ENCODE results near the gene COL25A1. TPM values are rescaled to one million over a fixed set of nuclear protein-coding genes. Genes with fewer than 3 reads are reported as not detected.

Gene COL25A1
- total and polyA plus RNA-seq, 2 donors (not counting 3 experiments of a cell fraction or from before 2014, with no cell fraction given): 0.21 to 3.5 TPM

DNA sequence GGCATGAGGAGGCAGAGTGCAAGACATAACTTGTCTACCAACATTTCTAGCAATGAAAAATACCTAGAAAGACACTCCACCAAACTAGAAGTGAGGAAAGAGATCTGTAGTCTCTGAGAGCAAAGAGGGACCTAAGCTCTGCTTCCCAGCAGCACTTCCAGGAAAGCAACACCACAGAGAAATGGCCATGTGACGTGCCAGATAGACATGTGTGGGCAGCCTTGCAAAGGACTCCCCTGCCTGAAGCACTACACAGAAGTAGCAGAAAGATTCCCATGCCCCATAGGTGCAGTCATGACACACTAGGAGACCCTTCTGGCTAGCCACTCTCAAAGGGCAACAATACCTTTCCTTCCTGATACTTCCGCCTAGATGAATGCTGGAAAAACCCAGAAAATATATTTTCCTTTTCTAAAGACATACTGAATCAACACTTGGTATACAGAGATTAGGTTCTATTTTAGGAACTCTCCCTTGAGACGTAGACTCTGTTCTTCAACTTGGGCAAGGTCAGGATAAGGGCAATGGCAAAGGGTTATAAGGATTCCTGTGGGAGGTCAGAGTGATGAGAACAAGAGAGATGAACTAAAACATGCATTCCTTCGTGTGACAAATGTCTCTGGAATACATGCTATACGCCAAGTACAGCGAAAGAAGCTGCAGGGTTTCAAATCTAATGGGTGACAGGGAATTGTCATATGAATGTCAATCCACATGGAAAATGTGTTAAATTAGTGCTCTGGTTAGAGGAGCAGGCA is 352.1 kb downstream of the COL25A1 start:
- no peaks in the 10 kb centered on the region for H3K9me1 ChIP-seq (replicated peaks; ENCODE audit: control insufficient read depth, extremely low read depth, insufficient read depth, low read length)
- no peaks in the 10 kb centered on the region for H3K27me3 ChIP-seq (ENCODE audit: control insufficient read depth in 2 of 2, insufficient read depth in 2 of 2, low read length in 2 of 2)
- H3K79me2 ChIP-seq (ENCODE audit: control insufficient read depth, insufficient read depth, low read length): no peaks in the 10 kb centered on the region
- H4K20me1 ChIP-seq (replicated peaks; ENCODE audit: control insufficient read depth, extremely low read depth, insufficient read depth, low read length): no peaks in the 10 kb centered on the region
- TF ChIP-seq, protein P1, sequence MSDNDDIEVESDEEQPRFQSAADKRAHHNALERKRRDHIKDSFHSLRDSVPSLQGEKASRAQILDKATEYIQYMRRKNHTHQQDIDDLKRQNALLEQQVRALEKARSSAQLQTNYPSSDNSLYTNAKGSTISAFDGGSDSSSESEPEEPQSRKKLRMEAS (IDR thresholded peaks at IDR 0.05; ENCODE audit: insufficient read depth, insufficient read length): no peak
- no peak for TF ChIP-seq GATA2 (IDR thresholded peaks at IDR 0.05; ENCODE audit: insufficient read depth, insufficient read length, low read depth, low read length)
- TF ChIP-seq, protein P2, sequence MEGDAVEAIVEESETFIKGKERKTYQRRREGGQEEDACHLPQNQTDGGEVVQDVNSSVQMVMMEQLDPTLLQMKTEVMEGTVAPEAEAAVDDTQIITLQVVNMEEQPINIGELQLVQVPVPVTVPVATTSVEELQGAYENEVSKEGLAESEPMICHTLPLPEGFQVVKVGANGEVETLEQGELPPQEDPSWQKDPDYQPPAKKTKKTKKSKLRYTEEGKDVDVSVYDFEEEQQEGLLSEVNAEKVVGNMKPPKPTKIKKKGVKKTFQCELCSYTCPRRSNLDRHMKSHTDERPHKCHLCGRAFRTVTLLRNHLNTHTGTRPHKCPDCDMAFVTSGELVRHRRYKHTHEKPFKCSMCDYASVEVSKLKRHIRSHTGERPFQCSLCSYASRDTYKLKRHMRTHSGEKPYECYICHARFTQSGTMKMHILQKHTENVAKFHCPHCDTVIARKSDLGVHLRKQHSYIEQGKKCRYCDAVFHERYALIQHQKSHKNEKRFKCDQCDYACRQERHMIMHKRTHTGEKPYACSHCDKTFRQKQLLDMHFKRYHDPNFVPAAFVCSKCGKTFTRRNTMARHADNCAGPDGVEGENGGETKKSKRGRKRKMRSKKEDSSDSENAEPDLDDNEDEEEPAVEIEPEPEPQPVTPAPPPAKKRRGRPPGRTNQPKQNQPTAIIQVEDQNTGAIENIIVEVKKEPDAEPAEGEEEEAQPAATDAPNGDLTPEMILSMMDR (IDR thresholded peaks at IDR 0.05; ENCODE audit: extremely low read depth in 1 of 2, insufficient read depth in 1 of 2, low read depth in 1 of 2, low read length in 2 of 2): no peak
- TF ChIP-seq JUN (IDR thresholded peaks at IDR 0.05; ENCODE audit: borderline replicate concordance, insufficient read depth, insufficient read length, low read depth): no peak
- TF ChIP-seq POLR2A (IDR thresholded peaks at IDR 0.05; ENCODE audit: low read depth, low read length): no peak
- no peak for TF ChIP-seq POLR2AphosphoS5 (IDR thresholded peaks at IDR 0.05; ENCODE audit: insufficient read depth, low read depth, low read length)
- TF ChIP-seq EZH2 (IDR thresholded peaks at IDR 0.05; ENCODE audit: borderline replicate concordance, low read depth, low read length, severe bottlenecking): no peak
- no peak for TF ChIP-seq FOS (IDR thresholded peaks at IDR 0.05; ENCODE audit: borderline replicate concordance, insufficient read depth, low read length)
- TF ChIP-seq MYC (IDR thresholded peaks at IDR 0.05; ENCODE audit: low read depth, low read length): no peak
- no peak overlapping the region for H3K27ac ChIP-seq (ENCODE audit: insufficient read depth, low read depth, low read length)
- dilution Hi-C loops (cut with MboI; ENCODE audit: extremely low pct_ligation_motif_present, low sequenced_read_pairs): no loop called here
- intact Hi-C loops (cut with micrococcal nuclease): no loop called here
- no peak overlapping the region for H3K4me2 ChIP-seq (ENCODE audit: insufficient read depth, low read length)
- H3K36me3 ChIP-seq (ENCODE audit: control insufficient read depth in 2 of 2, extremely low read depth in 1 of 2, insufficient read depth in 2 of 2, low read length in 2 of 2): no peaks in the 10 kb centered on the region
- POLR2A ChIA-PET: no interaction called here
- no peak overlapping the region for H2AFZ ChIP-seq (ENCODE audit: low read depth, low read length)
- DNase-seq (ENCODE audit: low read depth, low spot score): no peak
- H3K4me1 ChIP-seq (ENCODE audit: control insufficient read depth, extremely low read depth, insufficient read depth, low read length): peaks cover 5% of the 10 kb centered on the region
- no peak overlapping the region for H3K9ac ChIP-seq (replicated peaks; ENCODE audit: extremely low read depth, insufficient read depth, low read length)
- no peak for FAIRE-seq
- H3K9me3 ChIP-seq (replicated peaks; ENCODE audit: control insufficient read depth, insufficient read depth, low read length): no peaks in the 10 kb centered on the region
- no peak overlapping the region for H3K4me3 ChIP-seq (replicated peaks in 1 of 3; ENCODE audit: insufficient read depth in 1 of 3, low read depth in 1 of 3, low read length in 3 of 3)
- no TSS peak for BruUV-seq (replicated peaks)
- CTCF ChIA-PET: no interaction called here
